Parathyroid adenoma (tissue), 2 donors: ENCODE results near the gene STUM.

Source experiments
- H2AFZ ChIP-seq: fragments of 300-600 bp; sonication (generic); one replicate; pipeline ENCODE4 v1.7.0; 2017; ENCODE audit warnings: antibody characterized with exemption, mild to moderate bottlenecking
- H3K27ac ChIP-seq: fragments of 300-600 bp; sonication (generic); one replicate; pipeline ENCODE4 v1.7.0; 2017
- H3K27me3 ChIP-seq: fragments of 300-600 bp; sonication (generic); one replicate; pipeline ENCODE4 v1.7.0; 2017; ENCODE audit warnings: low read length; ENCODE audit not compliant: control insufficient read depth, insufficient read depth
- H3K36me3 ChIP-seq: fragments of 300-600 bp; sonication (generic); one replicate; pipeline ENCODE4 v1.7.0; 2017; ENCODE audit warnings: low read length; ENCODE audit not compliant: control insufficient read depth, insufficient read depth
- H3K4me1 ChIP-seq: fragments of 300-600 bp; sonication (generic); one replicate; pipeline ENCODE4 v1.7.0; 2017; ENCODE audit warnings: control low read depth
- H3K4me2 ChIP-seq: fragments of 300-600 bp; sonication (generic); one replicate; pipeline ENCODE4 v1.7.0; 2017; ENCODE audit warnings: low read length
- H3K4me3 ChIP-seq: fragments of 300-600 bp; sonication (generic); one replicate; pipeline ENCODE4 v1.7.0; 2017; ENCODE audit warnings: low read depth, low read length
- H3K79me2 ChIP-seq: fragments of 300-600 bp; sonication (generic); one replicate; pipeline ENCODE4 v1.7.0; 2017; ENCODE audit warnings: control low read depth
- H3K9ac ChIP-seq: fragments of 300-600 bp; sonication (generic); one replicate; pipeline ENCODE4 v1.7.0; 2017; ENCODE audit warnings: mild to moderate bottlenecking
- H3K9me3 ChIP-seq: fragments of 300-600 bp; sonication (generic); one replicate; pipeline ENCODE4 v1.7.0; 2017; ENCODE audit warnings: low read length; ENCODE audit not compliant: control insufficient read depth
- TF ChIP-seq, protein P1 (sequence below): fragments of 300-600 bp; sonication (generic); IDR thresholded peaks from one replicate; pipeline ENCODE4 v1.7.0; 2017; ENCODE audit warnings: antibody characterized with exemption, mild to moderate bottlenecking
- donor health status: primary hyperparathyroidism.

Gene STUM

DNA sequence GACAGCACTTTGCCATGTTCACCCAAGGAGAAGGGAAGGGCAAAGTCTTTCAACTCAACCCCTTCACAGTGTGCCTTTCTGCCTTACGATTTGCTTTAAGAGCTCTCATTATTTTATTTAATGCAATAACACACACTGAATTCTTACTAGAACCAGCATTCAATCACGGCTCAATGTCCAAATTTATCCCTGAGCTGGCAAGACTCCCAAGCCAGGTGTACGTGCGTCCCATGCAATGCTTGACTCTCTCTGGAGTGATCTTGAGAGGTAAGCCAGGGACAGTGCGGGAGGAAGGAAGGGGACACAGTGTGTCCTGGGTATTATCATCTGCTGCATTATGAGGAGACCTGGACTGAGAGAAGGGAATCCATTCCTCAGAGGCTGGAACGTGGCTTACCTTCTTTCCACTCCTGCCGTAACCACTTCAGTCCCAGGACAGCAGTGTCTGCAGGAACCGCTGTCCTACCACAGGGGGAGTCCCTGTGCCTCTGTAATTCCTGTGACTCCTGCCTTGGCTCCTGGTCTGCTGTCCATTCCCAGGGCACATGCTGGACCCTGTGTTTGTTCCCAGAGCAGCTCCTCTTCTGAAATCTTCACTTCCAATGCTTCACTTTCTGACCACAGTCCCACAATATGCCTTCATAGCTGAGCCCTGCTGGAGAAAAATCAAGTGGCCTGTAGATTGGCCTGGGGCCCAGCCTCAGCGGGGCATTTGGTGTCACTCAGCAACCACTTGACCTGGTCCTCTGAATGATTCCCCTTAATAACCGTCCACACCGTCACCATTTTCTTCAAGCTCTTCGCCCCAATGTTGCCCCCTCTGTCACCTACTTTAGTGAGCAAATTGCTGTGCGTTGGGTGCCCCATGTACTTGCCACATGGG, 28.6 kb upstream of the STUM start:
- Histone ChIP-seq H3K27me3 (no peaks in the 10 kb centered on the region), H3K4me2 (no peak overlapping the region), H3K36me3 (no peaks in the 10 kb centered on the region), H3K4me1 (no peaks in the 10 kb centered on the region), H3K9me3 (no peaks in the 10 kb centered on the region), H3K9ac (no peak overlapping the region), H2AFZ (no peak overlapping the region), H3K27ac (no peak overlapping the region), H3K4me3 (no peak overlapping the region), H3K79me2 (no peaks in the 10 kb centered on the region)
- TF ChIP-seq, protein P1, sequence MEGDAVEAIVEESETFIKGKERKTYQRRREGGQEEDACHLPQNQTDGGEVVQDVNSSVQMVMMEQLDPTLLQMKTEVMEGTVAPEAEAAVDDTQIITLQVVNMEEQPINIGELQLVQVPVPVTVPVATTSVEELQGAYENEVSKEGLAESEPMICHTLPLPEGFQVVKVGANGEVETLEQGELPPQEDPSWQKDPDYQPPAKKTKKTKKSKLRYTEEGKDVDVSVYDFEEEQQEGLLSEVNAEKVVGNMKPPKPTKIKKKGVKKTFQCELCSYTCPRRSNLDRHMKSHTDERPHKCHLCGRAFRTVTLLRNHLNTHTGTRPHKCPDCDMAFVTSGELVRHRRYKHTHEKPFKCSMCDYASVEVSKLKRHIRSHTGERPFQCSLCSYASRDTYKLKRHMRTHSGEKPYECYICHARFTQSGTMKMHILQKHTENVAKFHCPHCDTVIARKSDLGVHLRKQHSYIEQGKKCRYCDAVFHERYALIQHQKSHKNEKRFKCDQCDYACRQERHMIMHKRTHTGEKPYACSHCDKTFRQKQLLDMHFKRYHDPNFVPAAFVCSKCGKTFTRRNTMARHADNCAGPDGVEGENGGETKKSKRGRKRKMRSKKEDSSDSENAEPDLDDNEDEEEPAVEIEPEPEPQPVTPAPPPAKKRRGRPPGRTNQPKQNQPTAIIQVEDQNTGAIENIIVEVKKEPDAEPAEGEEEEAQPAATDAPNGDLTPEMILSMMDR = no peak

DNA sequence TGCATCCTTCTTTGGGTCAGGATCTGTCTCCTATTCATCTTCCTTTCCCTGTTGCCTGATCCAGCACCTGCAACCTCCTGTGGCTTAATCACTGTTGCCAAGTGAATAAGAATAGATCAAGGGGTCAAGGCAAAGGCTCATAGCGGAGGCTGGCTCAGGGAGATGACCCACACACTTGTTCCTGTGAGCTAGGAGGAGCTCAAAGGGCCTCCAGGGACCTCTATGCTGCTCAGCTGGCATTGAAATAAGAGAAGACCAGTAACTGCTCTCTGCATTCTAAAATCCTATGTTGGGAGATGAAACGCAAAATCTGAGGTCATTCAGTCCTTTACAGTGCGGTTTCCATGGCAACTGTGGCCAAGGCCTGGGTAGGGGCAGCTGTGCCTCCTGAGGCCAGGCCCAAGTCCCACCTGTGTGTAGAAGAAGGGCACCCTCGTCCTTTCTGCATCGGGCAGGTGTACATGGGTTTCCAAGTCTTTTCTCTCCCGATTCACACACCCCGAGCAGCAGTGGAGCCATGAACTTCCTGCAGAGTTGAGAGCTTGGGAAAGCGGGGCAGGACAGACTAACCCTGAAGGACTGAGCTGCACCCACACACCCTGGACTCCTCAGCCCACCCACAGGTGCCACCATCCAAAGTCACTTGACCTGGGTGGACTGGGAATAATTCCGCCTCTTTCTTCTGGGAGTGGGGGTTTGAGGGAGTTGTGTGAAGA, 27.8 kb upstream of the STUM start:
- no peaks in the 10 kb centered on the region for H3K79me2 ChIP-seq
- no peaks in the 10 kb centered on the region for H3K9me3 ChIP-seq
- H3K4me1 ChIP-seq = no peaks in the 10 kb centered on the region
- H3K27ac ChIP-seq = no peak overlapping the region
- TF ChIP-seq, protein P1 = no peak
- H2AFZ ChIP-seq = no peak overlapping the region
- H3K9ac ChIP-seq = no peak overlapping the region
- no peaks in the 10 kb centered on the region for H3K27me3 ChIP-seq
- no peaks in the 10 kb centered on the region for H3K36me3 ChIP-seq
- H3K4me2 ChIP-seq = no peak overlapping the region
- no peak overlapping the region for H3K4me3 ChIP-seq

DNA sequence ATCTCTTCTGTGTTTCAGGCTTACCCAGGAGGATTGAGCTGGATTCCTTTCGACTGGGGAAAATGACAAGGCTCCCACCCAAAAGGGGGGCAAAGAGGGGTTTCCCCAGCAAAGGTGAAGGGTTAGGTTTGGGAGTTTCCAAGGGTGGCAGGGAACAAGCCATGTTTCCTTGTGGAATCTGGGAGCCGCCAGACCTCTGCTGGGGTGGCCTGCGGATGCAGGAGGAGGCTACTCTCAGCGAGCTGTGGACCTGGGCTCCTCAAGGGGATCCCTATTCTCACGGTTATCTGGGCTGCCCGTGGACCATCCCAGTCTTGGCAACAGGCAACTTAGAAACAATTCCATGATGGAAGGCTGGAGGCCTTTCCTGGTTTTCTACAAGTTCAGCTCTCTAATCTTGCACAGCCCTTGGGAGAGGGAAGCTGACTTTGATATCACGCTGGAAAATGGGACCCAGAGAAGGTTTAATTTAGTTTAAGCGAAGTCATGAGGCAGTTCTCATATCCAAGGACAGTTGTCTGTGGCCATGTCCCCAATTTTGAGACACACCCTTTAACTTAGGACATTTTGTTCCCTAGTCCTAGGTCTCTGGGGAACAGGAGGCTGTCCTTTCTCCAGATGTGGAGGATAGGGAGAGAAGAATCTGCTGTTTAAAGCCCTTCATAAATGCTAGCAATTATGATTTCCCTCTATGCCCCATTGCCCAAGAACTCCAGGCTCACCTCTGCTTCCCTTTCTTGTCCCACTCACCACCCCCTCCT, 24.7 kb upstream of the STUM start:
- no peaks in the 10 kb centered on the region for H3K79me2 ChIP-seq
- TF ChIP-seq, protein P1 = no peak

DNA sequence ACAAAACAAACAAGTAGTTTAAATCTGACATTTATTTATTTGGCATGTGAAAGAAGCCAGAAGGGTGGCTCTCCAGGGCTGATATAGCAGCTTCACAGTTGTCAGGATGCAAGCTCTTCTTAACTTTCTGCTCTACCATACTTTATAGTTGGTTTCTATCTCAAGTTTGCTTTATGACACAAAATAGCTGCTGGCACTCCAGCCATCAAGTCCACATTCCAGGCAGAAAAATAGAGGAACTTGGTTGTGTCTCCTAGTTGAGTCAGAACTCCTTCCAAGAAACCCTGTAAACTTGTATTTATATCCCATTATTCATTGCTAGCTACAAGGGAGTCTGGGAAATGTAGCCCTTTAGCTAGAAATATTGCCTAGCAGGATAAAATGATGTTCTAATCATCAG, 24.0 kb upstream of the STUM start:
- Histone ChIP-seq H3K9me3 (no peaks in the 10 kb centered on the region), H3K27me3 (no peaks in the 10 kb centered on the region), H3K4me3 (no peak overlapping the region), H3K4me2 (no peak overlapping the region), H3K27ac (no peak overlapping the region), H3K9ac (no peak overlapping the region), H2AFZ (no peak overlapping the region), H3K36me3 (no peaks in the 10 kb centered on the region), H3K4me1 (no peaks in the 10 kb centered on the region), H3K79me2 (no peaks in the 10 kb centered on the region)
- TF ChIP-seq, protein P1 = no peak

More for the DNA sequence above, 24.7 kb upstream of the STUM start:
- Histone ChIP-seq H3K27me3 (no peaks in the 10 kb centered on the region), H3K4me2 (no peak overlapping the region), H3K9ac (no peak overlapping the region), H3K4me1 (no peaks in the 10 kb centered on the region), H3K9me3 (no peaks in the 10 kb centered on the region), H2AFZ (no peak overlapping the region), H3K27ac (peak overlapping the region; percentile 15), H3K36me3 (no peaks in the 10 kb centered on the region), H3K4me3 (no peak overlapping the region)
